Measurements from ENCODE around the gene NINJ1. TPM values are rescaled to one million over a fixed set of nuclear protein-coding genes. Genes with fewer than 3 reads are reported as not detected.

Gene NINJ1
- total RNA-seq, 4 donors from 2014 or later, result 12.6 to 61.3 (median 31.4) TPM

GRCh38 chr9:93087971-93088655, 45.9 kb downstream of the NINJ1 start:
- DNase-seq, result no peak
- Histone ChIP-seq H3K4me1 (peaks cover 0 to 5% (median 0%) of the 10 kb centered on the region in 3 donors), H3K27ac (no peak overlapping the region), H3K9me3 (peaks cover 0 to 23% (median 10%) of the 10 kb centered on the region in 3 donors), H3K36me3 (no peaks in the 10 kb centered on the region), H3K4me3 (no peak overlapping the region), H3K27me3 (no peaks in the 10 kb centered on the region)
- intact Hi-C loops (cut with DNase I), result no loop called here
- 93% methylated on average over 7 to 11 of the region's 12 CpGs for WGBS, 2 donors
- TF ChIP-seq CTCF (IDR thresholded peaks at IDR 0.05) (no peak), POLR2A (IDR thresholded peaks at IDR 0.05) (no peak)

DNA sequence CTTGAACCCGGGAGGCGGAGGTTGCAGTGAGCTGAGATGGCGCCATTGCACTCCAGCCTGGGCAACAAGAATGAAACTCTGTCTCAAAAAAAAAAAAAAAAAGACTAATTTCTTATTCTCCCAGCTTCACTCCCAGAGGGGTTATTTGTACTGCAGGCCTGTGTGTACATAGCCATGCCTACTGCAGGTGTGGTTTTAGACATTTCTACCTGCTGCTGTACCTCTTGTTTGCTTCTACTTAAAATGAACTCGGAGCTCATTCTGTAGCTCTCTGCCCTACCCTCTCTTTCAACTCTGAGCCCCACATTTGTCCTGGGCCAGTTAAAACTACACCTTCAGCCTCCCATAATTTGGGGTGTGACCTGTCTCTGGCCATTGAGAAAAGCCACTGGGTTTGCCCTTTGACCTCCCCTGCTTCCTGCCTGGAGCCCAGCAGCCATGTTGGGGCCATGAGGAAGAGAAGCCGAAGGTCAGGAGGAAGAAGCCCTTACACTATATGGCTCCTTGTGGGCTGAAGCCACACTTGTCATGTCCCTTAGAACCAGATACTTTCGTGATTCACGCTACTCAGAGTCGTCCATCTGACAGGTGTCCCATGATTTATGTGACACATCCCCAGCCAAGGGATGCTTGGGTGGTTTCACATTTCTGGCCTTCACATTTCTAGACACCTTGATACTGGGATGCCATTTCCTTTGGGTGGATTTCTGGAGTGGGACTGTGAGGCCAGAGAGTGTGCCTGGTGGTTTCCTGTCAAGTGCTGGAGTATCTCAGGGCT, 47.4 kb downstream of the NINJ1 start:
- TF ChIP-seq CTCF (IDR thresholded peaks at IDR 0.05) (no peak), POLR2A (IDR thresholded peaks at IDR 0.05) (no peak)
- no peaks in the 10 kb centered on the region for H3K36me3 ChIP-seq
- H3K9me3 ChIP-seq, result peaks cover 0 to 22% (median 7%) of the 10 kb centered on the region in 3 donors
- no peak for DNase-seq
- 91 to 94% methylated on average over 8 of the region's 8 CpGs for WGBS, 2 donors
- H3K4me3 ChIP-seq, result no peak overlapping the region
- intact Hi-C loops (cut with DNase I), result no loop called here
- H3K27me3 ChIP-seq, result no peaks in the 10 kb centered on the region
- H3K4me1 ChIP-seq, result no peaks in the 10 kb centered on the region
- no peak overlapping the region for H3K27ac ChIP-seq

DNA sequence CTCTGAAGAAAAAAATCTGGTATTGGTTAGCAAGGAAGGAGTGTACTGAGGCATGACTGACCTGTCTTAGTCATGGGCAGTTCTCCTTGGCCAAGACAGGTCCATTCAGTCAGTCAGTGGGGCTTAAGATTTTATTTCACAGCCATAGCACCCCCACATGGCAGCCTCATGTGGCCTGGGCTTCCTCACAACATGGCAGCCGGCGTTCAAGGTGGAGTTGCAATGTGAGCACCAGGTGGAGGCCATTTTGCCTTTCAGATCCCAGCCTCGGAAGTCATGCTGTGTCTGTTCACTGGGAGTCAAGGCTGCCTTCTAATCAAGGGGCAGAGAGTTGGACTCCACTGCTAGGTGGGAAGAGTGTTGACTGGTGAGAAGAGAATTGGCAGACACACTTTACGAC, 48.4 kb downstream of the NINJ1 start:
- no peak overlapping the region for H3K27ac ChIP-seq
- H3K4me1 ChIP-seq, result no peaks in the 10 kb centered on the region
- no peak overlapping the region for H3K4me3 ChIP-seq
- no peak for TF ChIP-seq CTCF (IDR thresholded peaks at IDR 0.05)
- TF ChIP-seq POLR2A (IDR thresholded peaks at IDR 0.05), result no peak
- DNase-seq, result no peak
- H3K9me3 ChIP-seq, result peaks cover 0 to 13% (median 0%) of the 10 kb centered on the region in 3 donors
- intact Hi-C loops (cut with DNase I), result no loop called here
- H3K36me3 ChIP-seq, result no peaks in the 10 kb centered on the region
- WGBS, 2 donors, result 92 to 100% methylated on average over 3 to 4 of the region's 4 CpGs
- no peaks in the 10 kb centered on the region for H3K27me3 ChIP-seq

- 100% methylated on average over 4 of the region's 6 CpGs; no CpG with 5 or more reads in 1 of the 2 donors for WGBS, 2 donors
Observed at GRCh38 chr9:93084471-93084881, 49.6 kb downstream of the NINJ1 start.

More at GRCh38 chr9:93084471-93084881, 49.6 kb downstream of the NINJ1 start:
- H3K27me3 ChIP-seq, result no peaks in the 10 kb centered on the region
- no peak for DNase-seq
- peaks cover 0 to 4% (median 0%) of the 10 kb centered on the region in 3 donors for H3K9me3 ChIP-seq
- no peak overlapping the region for H3K4me3 ChIP-seq
- no peaks in the 10 kb centered on the region for H3K4me1 ChIP-seq
- no peak overlapping the region for H3K27ac ChIP-seq
- intact Hi-C loops (cut with DNase I), result no loop called here
- no peaks in the 10 kb centered on the region for H3K36me3 ChIP-seq
- no peak for TF ChIP-seq CTCF (IDR thresholded peaks at IDR 0.05)
- TF ChIP-seq POLR2A (IDR thresholded peaks at IDR 0.05), result no peak
